ES-I3 (cell line): ENCODE results near the gene CDK7.
"Not testable (repeated sequence)": the region's sequence is repeated elsewhere in the genome, so short reads cannot be mapped to it uniquely, and the experiment has no call there.

Experiments
- H3K36me3 ChIP-seq: 2 replicates; pipeline ENCODE4 v1.6.1; 2013; ENCODE audit warnings: mild to moderate bottlenecking, low read length, control low read depth, moderate library complexity; ENCODE audit not compliant: insufficient read depth
- H3K4me1 ChIP-seq: 2 replicates; pipeline ENCODE4 v1.6.1; 2013; ENCODE audit warnings: mild to moderate bottlenecking, control low read depth, low read length; ENCODE audit not compliant: insufficient read depth
- H3K9ac ChIP-seq: 2 replicates; pipeline ENCODE4 v1.6.1; 2013; ENCODE audit warnings: low read depth, mild to moderate bottlenecking, low read length, moderate library complexity
- H3K9me3 ChIP-seq: 2 replicates; pipeline ENCODE4 v1.6.1; 2013; ENCODE audit warnings: mild to moderate bottlenecking, low read length, moderate library complexity; ENCODE audit not compliant: control insufficient read depth, insufficient read depth

Gene CDK7

GRCh38 chr5:69255940-69256339, 21.3 kb downstream of the CDK7 start:
- H3K9me3 ChIP-seq, H3K36me3 ChIP-seq: not testable (repeated sequence)

GRCh38 chr5:69257577-69257976, 22.9 kb downstream of the CDK7 start:
- Histone ChIP-seq H3K9ac (no peak overlapping the region), H3K9me3 (no peaks in the 10 kb centered on the region), H3K4me1 (no peaks in the 10 kb centered on the region), H3K36me3 (peaks cover 9% of the 10 kb centered on the region; the same call in 1 of the 2 replicates)

More at GRCh38 chr5:69255940-69256339, 21.3 kb downstream of the CDK7 start:
- H3K9ac ChIP-seq, H3K4me1 ChIP-seq: not testable (repeated sequence)

- H3K9ac ChIP-seq: no peak overlapping the region
- no peaks in the 10 kb centered on the region for H3K4me1 ChIP-seq
- H3K36me3 ChIP-seq: peaks cover 18% of the 10 kb centered on the region; the same call in 1 of the 2 replicates
- H3K9me3 ChIP-seq: no peaks in the 10 kb centered on the region
Measured at GRCh38 chr5:69261034-69261433, 26.3 kb downstream of the CDK7 start.

- Histone ChIP-seq H3K4me1 (no peaks in the 10 kb centered on the region), H3K9me3 (no peaks in the 10 kb centered on the region), H3K9ac (no peak overlapping the region), H3K36me3 (peaks cover 20% of the 10 kb centered on the region)
Measured at GRCh38 chr5:69265931-69266330, 31.2 kb downstream of the CDK7 start.

GRCh38 chr5:69268899-69269298, 34.2 kb downstream of the CDK7 start:
- no peaks in the 10 kb centered on the region for H3K9me3 ChIP-seq
- H3K4me1 ChIP-seq: no peaks in the 10 kb centered on the region; the same call in 1 of the 2 replicates
- no peak overlapping the region for H3K9ac ChIP-seq
- peaks cover 10% of the 10 kb centered on the region for H3K36me3 ChIP-seq

- Histone ChIP-seq H3K4me1 (no peaks in the 10 kb centered on the region; the same call in 1 of the 2 replicates), H3K9ac (no peak overlapping the region), H3K36me3 (peaks cover 10% of the 10 kb centered on the region), H3K9me3 (no peaks in the 10 kb centered on the region)
Measured at GRCh38 chr5:69270840-69271239, 36.2 kb downstream of the CDK7 start.

- peaks cover 8% of the 10 kb centered on the region for H3K36me3 ChIP-seq
- H3K9ac ChIP-seq: no peak overlapping the region
- no peaks in the 10 kb centered on the region for H3K9me3 ChIP-seq
- H3K4me1 ChIP-seq: no peaks in the 10 kb centered on the region; the same call in 1 of the 2 replicates
Measured at GRCh38 chr5:69271376-69271775, 36.7 kb downstream of the CDK7 start.

GRCh38 chr5:69275563-69275962, 40.9 kb downstream of the CDK7 start:
- peaks cover 3% of the 10 kb centered on the region for H3K36me3 ChIP-seq
- H3K9ac ChIP-seq: no peak overlapping the region
- H3K9me3 ChIP-seq: no peaks in the 10 kb centered on the region
- no peaks in the 10 kb centered on the region; the same call in 1 of the 2 replicates for H3K4me1 ChIP-seq

- H3K4me1 ChIP-seq: no peaks in the 10 kb centered on the region; the same call in 1 of the 2 replicates
- H3K9me3 ChIP-seq: no peaks in the 10 kb centered on the region
- no peak overlapping the region for H3K9ac ChIP-seq
- peaks cover 6% of the 10 kb centered on the region for H3K36me3 ChIP-seq
Measured at GRCh38 chr5:69276422-69277174, 41.9 kb downstream of the CDK7 start.

- Histone ChIP-seq H3K36me3 (peaks cover 3% of the 10 kb centered on the region; the same call in 1 of the 2 replicates), H3K9ac (no peak overlapping the region), H3K4me1 (no peaks in the 10 kb centered on the region)
Measured at GRCh38 chr5:69279517-69279916, 44.8 kb downstream of the CDK7 start.

GRCh38 chr5:69281114-69281513, 46.4 kb downstream of the CDK7 start:
- Histone ChIP-seq H3K36me3 (peaks cover 3% of the 10 kb centered on the region; the same call in 1 of the 2 replicates), H3K9ac (no peak overlapping the region), H3K4me1 (no peaks in the 10 kb centered on the region), H3K9me3 (no peaks in the 10 kb centered on the region)

More at GRCh38 chr5:69279517-69279916, 44.8 kb downstream of the CDK7 start:
- no peaks in the 10 kb centered on the region for H3K9me3 ChIP-seq

GRCh38 chr5:69284203-69284602, 49.5 kb downstream of the CDK7 start:
- H3K9me3 ChIP-seq: no peaks in the 10 kb centered on the region
- H3K36me3 ChIP-seq: peaks cover 3% of the 10 kb centered on the region; the same call in 1 of the 2 replicates
- H3K9ac ChIP-seq: no peak overlapping the region
- H3K4me1 ChIP-seq: peaks cover 11% of the 10 kb centered on the region; the same call in 1 of the 2 replicates

GRCh38 chr5:69285448-69286116, 50.9 kb downstream of the CDK7 start:
- H3K9ac ChIP-seq: no peak overlapping the region

GRCh38 chr5:69288069-69288468, 53.4 kb downstream of the CDK7 start:
- Histone ChIP-seq H3K36me3 (no peaks in the 10 kb centered on the region), H3K4me1 (peaks cover 11% of the 10 kb centered on the region; the same call in 1 of the 2 replicates), H3K9me3 (no peaks in the 10 kb centered on the region), H3K9ac (no peak overlapping the region)

More at GRCh38 chr5:69285448-69286116, 50.9 kb downstream of the CDK7 start:
- Histone ChIP-seq H3K4me1 (peaks cover 11% of the 10 kb centered on the region; the same call in 1 of the 2 replicates), H3K9me3 (no peaks in the 10 kb centered on the region), H3K36me3 (peaks cover 3% of the 10 kb centered on the region; the same call in 1 of the 2 replicates)
